HG02973 (cell line): Measurements from ENCODE around the gene ZFP62.
A peak's percentile ranks its signal among the peaks of the same experiment; 100 is the strongest.
"Not testable (repeated sequence)": the region's sequence is repeated elsewhere in the genome, so short reads cannot be mapped to it uniquely, and the experiment has no call there.

Experiments used
- ATAC-seq: cut with Tn5 transposase; IDR thresholded peaks from one replicate; pipeline ENCODE4 v1.9.1; 2021; ENCODE audit warnings: moderate library complexity; ENCODE audit not compliant: unreplicated experiment

ZFP62 gene

GRCh38 chr5:180860887-180861822 is at the start of gene ZFP62:
ZFP62 (minus strand) TSS chr5:180861276; CDS start chr5:180861219, 57 bp downstream.
- peak; percentile 83 for ATAC-seq

- no peak for ATAC-seq
Measured at GRCh38 chr5:180910735-180911134, 49.7 kb upstream of the ZFP62 start.

GRCh38 chr5:180910182-180910581 is 49.1 kb upstream of the ZFP62 start:
- ATAC-seq: no peak

- no peak for ATAC-seq
Measured at GRCh38 chr5:180909782-180910181, 48.7 kb upstream of the ZFP62 start.

- ATAC-seq: no peak
Measured at GRCh38 chr5:180908998-180909731, 48.1 kb upstream of the ZFP62 start.

- ATAC-seq: no peak
Measured at GRCh38 chr5:180908400-180908799, 47.3 kb upstream of the ZFP62 start.

GRCh38 chr5:180901319-180902009 is 40.4 kb upstream of the ZFP62 start:
- ATAC-seq: no peak

- ATAC-seq: no peak
Measured at GRCh38 chr5:180900178-180900577, 39.1 kb upstream of the ZFP62 start.

- no peak for ATAC-seq
Measured at GRCh38 chr5:180898621-180899246, 37.7 kb upstream of the ZFP62 start, which contains the start of gene BTNL8. BTNL8 (plus strand) TSS chr5:180899159; CDS start chr5:180899311, 152 bp downstream.

GRCh38 chr5:180895330-180895729 is 34.3 kb upstream of the ZFP62 start:
- not testable (repeated sequence) for ATAC-seq

GRCh38 chr5:180889381-180889780 is 28.3 kb upstream of the ZFP62 start:
- ATAC-seq: no peak

- ATAC-seq: not testable (repeated sequence)
Measured at GRCh38 chr5:180885845-180886529, 24.9 kb upstream of the ZFP62 start.

- no peak for ATAC-seq
Measured at GRCh38 chr5:180875860-180876426, 14.9 kb upstream of the ZFP62 start.

- ATAC-seq: no peak
Measured at GRCh38 chr5:180874804-180875582, 13.9 kb upstream of the ZFP62 start.

GRCh38 chr5:180873615-180874520 is 12.8 kb upstream of the ZFP62 start:
- no peak for ATAC-seq

- ATAC-seq: no peak
Measured at GRCh38 chr5:180872419-180872818, 11.3 kb upstream of the ZFP62 start.

GRCh38 chr5:180870276-180871068 is 9.4 kb upstream of the ZFP62 start:
- no peak for ATAC-seq
